GM20431 (cell line): Measurements from ENCODE around the gene LGR5.

Experiments
- in situ Hi-C: fragments of 300-500 bp; cut with MseI, MboI; formaldehyde crosslinking; loops from one replicate; pipeline ENCODE4 v1.15.0; 2020; ENCODE audit warnings: low sequenced_read_pairs; ENCODE audit not compliant: unreplicated experiment

Gene LGR5

GRCh38 chr12:71582925-71583324 is 143.3 kb downstream of the LGR5 start:
- in situ Hi-C loops, result no loop called here

DNA sequence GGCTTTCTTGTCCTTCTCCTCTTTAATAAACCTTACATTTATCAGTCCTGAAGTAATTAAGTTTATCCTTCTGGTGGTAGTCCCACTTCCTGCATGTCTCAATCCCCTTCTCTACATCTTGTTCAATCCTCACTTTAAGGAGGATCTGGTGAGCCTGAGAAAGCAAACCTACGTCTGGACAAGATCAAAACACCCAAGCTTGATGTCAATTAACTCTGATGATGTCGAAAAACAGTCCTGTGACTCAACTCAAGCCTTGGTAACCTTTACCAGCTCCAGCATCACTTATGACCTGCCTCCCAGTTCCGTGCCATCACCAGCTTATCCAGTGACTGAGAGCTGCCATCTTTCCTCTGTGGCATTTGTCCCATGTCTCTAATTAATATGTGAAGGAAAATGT is 144.8 kb downstream of the LGR5 start:
- in situ Hi-C loops, result no loop called here

- in situ Hi-C loops, result no loop called here
Observed at GRCh38 chr12:71585218-71585617, 145.6 kb downstream of the LGR5 start.

- in situ Hi-C loops, result no loop called here
Observed at GRCh38 chr12:71587012-71587411, 147.4 kb downstream of the LGR5 start.

- in situ Hi-C loops, result no loop called here
Observed at GRCh38 chr12:71589478-71589881, 149.9 kb downstream of the LGR5 start.

DNA sequence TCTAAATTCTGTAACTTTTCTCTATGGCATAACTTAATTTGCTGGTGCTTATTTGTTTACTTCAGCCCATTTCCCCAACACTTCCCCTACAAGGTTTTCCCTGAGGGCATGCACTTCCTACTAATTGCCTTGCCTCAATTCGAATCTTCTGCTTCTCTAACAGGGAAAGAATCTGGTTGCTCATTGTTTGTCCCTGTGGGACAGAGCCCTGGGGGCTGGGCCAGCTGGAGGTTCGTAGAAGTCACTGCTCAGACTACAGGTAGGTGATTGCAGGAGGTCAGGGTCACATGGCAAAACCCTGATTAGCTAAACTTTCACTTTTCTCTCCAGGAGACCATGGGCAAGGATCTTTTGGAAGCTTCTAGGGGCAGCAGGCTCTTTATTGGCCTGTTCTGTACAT is 152.0 kb downstream of the LGR5 start:
- in situ Hi-C loops, result no loop called here

- in situ Hi-C loops, result no loop called here
Observed at GRCh38 chr12:71592841-71593240, 153.2 kb downstream of the LGR5 start.

- in situ Hi-C loops, result no loop called here
Observed at GRCh38 chr12:71594214-71594948, 154.8 kb downstream of the LGR5 start.

DNA sequence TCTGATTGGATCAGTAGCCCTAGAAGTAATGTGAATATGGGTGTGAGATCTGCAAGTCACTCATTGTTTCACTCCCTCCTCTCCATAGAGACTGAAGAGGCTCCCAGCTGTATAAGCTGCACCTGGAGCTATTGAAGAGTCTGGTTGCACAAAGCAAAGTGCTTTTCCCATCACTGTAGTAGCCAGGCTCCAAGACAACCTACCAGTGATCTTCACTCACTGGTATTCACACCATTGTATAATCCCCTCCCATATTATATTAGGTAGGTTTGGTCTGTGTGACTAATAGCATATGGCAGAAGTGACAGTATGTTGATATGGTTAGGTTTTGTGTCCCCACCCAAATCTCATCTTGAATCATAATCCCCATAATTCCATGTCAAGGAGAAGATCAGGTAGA is 159.6 kb downstream of the LGR5 start:
- in situ Hi-C loops, result no loop called here

DNA sequence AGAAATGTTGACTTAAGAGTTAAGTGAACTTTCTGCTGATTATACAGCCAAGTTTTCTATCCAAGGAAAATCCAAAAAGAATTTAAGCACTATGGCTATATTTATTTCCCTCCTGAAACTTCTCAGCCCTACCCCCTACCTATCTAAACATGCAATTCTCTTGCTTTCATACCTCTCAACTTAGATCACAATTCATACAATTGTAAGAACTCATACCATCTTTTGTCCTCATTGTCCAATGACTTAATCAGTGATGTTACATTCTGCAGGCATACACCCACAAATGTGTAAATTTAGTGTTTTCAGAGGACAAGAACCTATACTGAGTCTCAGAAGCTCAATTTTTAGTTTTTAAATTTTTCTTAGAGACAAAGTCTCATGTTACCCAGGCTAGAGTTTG is 161.9 kb downstream of the LGR5 start:
- in situ Hi-C loops, result no loop called here

GRCh38 chr12:71602761-71603577 is 163.4 kb downstream of the LGR5 start:
- in situ Hi-C loops, result no loop called here

DNA sequence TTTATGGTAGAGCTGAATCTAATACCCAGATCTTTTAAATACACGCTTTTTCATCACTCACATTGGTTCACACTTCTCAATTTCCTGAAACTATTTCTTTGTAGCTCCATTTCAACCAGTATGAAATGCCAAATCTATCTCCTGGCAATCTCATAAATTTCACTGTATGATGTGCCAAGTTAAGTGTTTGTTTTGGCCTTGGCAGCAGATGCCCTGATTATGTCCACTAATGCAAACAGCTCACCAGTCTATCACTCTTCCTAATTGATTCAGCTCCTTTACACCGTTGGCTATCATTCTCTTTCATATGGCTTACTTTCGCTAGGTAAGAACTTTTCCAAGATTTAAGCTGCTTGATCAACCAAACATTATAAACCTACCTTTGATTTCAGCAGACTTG is 165.4 kb downstream of the LGR5 start:
- in situ Hi-C loops, result no loop called here

DNA sequence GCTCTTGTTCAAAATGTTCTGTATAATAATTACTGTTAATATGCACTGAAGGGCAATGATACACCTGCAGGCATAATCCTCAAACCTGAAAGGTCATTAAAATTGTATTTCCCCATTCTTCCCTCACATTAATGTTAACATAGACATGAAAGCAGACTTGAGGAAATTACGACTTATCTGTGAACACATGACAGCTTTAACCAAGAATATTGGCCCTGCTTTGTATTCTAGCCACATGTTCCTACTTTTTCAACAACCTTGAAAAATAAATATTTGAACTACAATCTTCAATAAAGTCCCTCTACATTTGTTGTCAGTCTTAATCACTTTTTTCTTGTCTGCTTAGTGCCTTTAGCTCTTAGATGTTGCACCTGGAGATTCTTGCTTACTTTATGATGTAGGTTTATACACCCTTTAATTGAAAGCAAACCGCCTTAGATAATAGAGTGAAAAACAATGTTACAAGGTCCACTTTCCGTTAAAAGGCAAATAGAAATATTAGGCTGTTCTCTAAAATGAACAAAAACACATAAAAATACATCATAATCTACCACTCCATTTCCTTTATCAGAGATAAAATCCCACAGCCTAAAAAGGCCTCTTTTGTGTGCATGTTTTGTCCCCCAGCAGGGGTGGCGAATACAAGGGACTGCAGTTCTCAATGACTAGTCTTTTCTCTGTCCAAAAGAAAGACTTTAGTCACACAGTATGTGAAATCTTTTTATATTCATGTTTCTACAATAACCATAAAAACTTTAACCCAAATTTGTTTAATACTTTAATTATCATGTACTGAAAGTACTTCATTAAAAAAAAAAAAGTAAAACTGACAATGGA is 168.1 kb downstream of the LGR5 start:
- in situ Hi-C loops, result no loop called here

- in situ Hi-C loops, result no loop called here
Observed at GRCh38 chr12:71610031-71610795, 170.6 kb downstream of the LGR5 start.

DNA sequence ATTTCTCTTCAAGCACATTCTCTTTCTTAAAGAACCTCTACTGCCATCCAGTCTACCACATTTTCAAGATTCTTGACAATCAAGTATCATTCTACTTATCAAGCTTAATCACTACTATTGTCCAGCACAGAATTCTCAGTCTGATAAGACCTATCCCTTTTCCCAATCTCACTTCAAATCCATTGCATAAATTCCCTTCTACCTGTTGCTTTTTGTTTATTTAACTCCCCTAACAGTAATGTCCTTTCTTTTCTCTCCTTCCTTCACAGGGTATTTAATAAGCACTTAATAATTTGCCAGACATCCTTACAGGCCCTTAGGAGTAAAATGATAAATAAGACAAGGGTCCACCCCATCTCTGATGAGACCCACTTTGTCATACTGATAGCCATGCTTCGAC is 182.3 kb downstream of the LGR5 start:
- in situ Hi-C loops, result no loop called here

DNA sequence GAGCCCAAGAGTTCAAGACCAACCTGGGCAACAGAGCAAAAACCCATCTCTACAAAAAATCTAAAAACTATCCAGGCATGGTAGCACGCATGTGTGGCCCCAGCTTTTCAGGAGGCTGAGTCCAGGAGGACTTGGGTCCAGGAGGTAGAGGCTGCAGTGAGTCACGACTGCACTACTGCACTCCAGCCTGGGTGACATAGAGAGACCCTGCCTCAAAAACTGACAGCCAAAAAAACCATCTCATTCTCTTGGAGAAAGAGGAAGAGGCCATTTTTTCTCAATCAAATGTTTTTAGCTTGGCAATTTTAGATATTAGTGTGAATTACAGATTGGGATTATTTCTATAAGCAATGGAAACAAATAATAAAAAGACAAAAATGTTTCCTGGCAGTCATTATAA is 185.9 kb downstream of the LGR5 start:
- in situ Hi-C loops, result no loop called here

DNA sequence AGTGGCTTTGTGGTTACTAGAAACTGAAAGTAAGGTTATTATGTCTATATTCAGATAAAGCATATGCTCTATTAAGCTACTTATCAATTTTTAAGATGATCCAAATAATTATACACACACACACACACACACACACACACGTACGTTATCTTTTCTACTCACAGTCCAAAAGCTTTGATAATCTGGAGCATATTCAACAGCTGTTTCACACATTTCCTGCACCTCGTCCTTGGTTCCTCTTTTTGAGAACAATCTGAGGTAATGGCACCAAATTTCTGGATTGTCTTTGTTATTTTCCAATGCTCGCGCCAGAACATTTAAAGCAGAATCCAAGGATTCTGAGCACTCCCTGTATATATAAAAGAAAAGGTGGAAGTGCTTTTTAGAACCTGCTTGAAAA is 186.5 kb downstream of the LGR5 start:
- in situ Hi-C loops, result no loop called here

GRCh38 chr12:71626768-71627167 is 187.2 kb downstream of the LGR5 start:
- in situ Hi-C loops, result no loop called here

GRCh38 chr12:71627438-71628002 is 187.9 kb downstream of the LGR5 start:
- in situ Hi-C loops, result no loop called here
